ENCODE data around the gene REST.

The REST gene

DNA sequence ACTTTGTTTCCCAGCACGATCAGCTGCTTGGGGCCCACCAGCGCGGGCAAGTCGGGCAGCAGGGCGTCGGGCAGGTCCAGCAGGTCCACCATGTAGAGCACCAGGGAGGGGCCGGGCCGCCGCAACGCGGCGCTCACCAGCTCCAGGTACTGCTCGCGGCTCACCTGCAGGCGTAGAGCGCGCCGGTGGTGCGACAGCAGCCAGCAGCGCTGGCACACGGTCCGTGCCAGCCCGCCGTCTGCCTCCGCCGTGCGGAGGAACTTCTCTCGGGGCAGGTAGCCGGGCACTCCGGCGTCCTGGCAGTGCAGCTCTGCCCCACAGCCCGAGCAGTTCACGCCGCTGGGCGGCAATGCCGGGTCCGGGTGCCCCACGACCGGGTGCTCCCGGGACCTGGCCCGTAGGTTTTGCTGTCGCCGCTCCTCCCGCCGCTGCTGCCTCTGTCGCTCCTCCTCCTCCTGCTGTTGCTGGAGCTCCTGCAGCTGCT lies 69.2 kb downstream of the REST start:
- TF ChIP-seq POLR2A (IDR thresholded peaks at IDR 0.05; ENCODE audit: low read depth, low read length) = no peak
- FAIRE-seq (no peak), DNase-seq (ENCODE audit: insufficient read length, low spot score) (no peak)

DNA sequence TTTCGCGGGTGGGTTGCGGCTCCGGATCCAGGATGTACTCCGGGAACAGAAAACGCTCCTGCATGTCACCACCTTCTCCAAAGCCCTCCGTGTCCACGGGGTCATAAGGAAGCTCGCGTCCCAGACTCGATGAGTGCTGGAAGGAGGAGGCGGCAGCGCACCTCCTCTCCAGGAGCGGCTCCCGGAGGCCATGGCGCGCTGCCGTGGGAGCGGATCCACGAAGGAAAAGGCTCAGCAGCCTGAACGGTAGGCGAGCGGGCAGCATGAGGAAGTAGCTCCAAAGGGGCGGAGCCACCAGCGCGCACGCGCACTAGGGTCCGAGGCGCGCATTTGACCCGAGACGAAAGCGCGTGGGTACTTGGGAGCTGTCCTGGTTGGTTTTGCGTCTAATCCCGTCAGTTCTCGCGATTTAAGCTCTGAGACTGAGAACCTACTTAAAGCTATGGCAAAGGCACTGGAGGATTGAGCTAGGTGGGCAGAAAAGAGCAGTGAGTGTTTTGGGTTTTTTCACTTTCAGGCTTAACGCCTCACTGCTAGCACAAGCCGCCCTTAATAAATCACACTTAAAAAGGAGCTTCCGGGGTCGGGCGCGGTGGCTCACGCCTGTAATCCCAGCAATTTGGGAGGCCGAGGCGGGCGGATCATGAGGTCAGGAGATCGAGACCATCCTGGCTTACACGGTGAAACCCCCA lies 69.8 kb downstream of the REST start, which contains the start of gene NOA1:
NOA1 (minus strand) TSS at position 286 of the 692 bp plus-strand sequence; CDS start at position 265, 21 bp downstream.
- peak; percentile 94 for TF ChIP-seq POLR2A (IDR thresholded peaks at IDR 0.05; ENCODE audit: low read depth, low read length)
- peak; percentile 75 for DNase-seq (ENCODE audit: insufficient read length, low spot score)
- FAIRE-seq = peak; percentile 82

DNA sequence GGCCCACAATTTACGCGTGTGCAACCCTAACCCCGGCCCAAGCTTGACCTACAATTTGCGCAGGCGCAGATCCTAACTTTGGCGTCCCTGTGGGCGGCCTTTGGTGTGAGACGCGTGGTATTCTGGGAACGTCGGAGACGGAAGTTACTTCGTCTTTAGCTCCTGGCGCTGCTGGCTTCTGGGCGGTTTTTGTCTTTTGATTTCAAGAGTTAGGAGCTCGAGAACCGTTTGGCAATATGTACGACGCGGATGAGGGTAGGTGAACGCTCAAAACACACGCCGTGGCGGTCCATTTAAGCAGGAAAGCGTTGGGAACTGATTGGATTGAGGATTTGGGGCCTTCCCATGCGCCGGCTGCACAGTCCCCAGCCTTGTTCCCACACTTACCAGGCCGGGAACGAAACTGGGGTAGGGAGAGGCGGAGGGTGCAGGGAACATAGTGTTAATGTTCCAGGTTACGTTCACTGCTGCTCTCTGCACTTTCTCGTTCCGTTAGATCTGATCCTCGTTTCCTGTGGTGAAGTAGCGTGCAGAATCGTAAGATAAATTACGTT lies 71.1 kb downstream of the REST start, which contains the start of gene POLR2B:
POLR2B (plus strand) TSS at position 147 of the 554 bp plus-strand sequence; CDS start at position 237, 90 bp downstream.
- DNase-seq (ENCODE audit: insufficient read length, low spot score) = peak; percentile 64
- no peak for FAIRE-seq
- peak; percentile 75 for TF ChIP-seq POLR2A (IDR thresholded peaks at IDR 0.05; ENCODE audit: low read depth, low read length)

DNA sequence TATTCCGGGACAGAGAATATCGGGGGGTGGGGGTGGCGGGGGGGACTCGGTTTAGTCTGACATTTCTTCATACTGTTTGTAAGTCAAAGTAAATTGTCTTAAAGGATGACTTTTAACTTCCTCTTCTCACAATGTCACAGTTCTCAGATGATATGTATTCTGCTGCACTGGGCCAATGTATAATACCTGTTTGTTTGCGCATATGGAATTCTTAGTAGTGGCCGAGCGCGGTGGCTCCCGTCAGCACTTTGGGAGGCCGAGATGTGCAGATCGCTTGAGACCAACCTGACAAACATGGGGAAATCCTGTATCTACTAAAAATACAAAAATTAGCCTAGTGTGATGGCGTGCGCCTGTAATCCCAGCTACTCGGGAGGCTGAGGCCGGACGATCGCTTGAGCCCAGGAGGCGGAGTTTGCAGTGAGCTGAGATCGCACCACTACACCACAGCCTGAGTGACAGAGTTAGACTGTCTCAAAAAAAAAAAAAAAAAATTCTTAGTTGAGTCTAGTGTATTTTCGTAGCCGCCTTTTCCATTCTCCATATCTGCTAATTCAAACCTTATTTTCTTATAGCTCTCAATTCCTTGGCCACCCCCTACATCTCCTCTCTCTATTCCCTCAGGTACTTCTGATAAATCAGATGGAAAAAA lies 71.8 kb downstream of the REST start:
- TF ChIP-seq POLR2A (IDR thresholded peaks at IDR 0.05; ENCODE audit: low read depth, low read length) = no peak
- DNase-seq (ENCODE audit: insufficient read length, low spot score) (no peak), FAIRE-seq (no peak)

DNA sequence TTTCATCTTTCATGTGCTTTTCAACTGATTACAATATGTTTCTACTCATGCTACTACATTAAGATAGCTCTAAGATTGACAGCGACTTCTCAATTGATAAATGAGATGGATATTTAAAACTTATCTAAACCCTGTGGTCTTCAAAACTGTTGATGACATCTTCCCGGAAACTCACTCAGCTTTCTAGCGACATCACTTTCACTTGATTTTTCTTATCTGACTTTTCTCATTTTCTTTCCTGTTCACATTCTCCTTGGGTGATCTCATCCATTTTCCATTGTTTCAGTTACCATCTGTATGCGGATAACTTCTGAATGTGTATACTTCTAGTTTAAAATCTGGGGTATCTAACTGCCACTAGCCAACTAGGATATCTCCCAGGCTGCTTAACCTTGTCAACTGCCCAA lies 74.1 kb downstream of the REST start:
- no peak for DNase-seq (ENCODE audit: insufficient read length, low spot score)
- no peak for TF ChIP-seq POLR2A (IDR thresholded peaks at IDR 0.05; ENCODE audit: low read depth, low read length)
- no peak for FAIRE-seq

DNA sequence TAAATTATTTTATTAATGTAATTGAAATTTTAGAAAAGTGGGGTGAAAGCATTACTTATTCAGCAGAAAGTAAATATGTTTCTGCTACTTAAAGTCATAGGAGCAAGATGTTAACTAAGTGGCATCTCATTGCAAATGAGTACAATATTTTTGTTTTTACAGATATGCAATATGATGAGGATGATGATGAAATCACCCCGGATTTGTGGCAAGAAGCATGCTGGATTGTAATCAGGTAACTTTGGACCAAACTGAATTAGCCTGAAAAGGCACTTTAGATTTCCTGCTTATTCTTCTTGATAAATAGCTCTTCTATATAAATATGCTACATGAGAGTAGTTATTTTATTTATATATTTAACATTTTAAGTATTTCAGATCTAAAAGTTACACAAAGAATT lies 78.5 kb downstream of the REST start:
- FAIRE-seq (no peak), DNase-seq (ENCODE audit: insufficient read length, low spot score) (no peak)

DNA sequence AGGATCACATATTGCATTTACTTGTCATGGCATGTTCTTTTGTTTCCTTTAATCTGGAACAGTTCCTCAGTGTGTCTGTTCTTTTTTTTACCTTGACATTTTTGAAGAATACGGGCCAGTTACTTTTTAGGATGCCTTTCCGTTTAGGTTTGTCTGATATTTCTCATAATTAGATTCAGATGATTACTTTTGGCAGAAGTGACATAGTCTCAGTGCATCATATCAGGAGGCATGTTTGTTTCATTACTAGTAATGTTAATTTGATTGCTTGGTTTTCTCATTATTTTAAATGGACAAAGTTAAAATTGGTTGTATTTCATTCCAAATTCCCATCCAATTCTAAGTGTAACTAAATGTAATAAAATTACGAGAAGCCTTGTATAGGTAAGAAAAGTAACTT lies 79.3 kb downstream of the REST start:
- FAIRE-seq = no peak
- TF ChIP-seq POLR2A (IDR thresholded peaks at IDR 0.05; ENCODE audit: low read depth, low read length) = no peak
- no peak for DNase-seq (ENCODE audit: insufficient read length, low spot score)

More for the DNA sequence above, 78.5 kb downstream of the REST start:
- no peak for TF ChIP-seq POLR2A (IDR thresholded peaks at IDR 0.05; ENCODE audit: low read depth, low read length)

DNA sequence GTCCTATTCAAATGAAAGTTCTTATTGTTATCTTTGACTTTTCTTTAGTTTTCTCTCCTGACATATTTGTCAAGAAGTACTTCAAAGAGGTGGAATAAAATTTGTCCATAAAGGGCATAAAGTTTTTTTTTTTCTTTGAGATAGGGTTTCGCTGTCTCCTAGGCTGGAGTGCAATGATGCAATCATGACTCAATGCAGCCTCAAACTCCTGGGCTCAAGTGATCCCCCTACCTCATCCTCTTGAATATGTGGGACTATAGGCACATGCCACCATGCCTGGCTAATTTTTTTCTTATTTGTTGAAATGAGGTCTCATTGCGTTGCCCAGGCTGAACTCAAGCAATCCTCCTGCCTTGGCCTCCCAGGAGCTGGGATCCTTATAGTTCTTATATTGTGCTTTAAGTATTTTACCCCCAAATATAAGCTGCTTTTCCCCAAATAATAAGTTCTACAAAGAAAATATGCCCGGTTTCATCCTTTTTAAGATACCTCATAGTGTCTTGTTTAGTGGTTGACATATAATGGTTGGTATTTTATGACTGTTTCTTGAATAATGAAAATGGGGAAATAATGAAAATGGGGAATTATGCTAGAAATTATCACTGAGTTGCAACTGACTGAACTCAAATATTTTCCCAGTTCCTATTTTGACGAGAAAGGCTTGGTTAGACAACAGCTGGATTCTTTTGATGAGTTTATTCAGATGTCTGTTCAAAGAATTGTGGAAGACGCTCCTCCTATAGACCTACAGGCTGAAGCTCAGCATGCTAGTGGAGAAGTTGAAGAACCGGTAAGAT lies 82.6 kb downstream of the REST start:
- FAIRE-seq (no peak), DNase-seq (ENCODE audit: insufficient read length, low spot score) (no peak)
- TF ChIP-seq POLR2A (IDR thresholded peaks at IDR 0.05; ENCODE audit: low read depth, low read length) = no peak

DNA sequence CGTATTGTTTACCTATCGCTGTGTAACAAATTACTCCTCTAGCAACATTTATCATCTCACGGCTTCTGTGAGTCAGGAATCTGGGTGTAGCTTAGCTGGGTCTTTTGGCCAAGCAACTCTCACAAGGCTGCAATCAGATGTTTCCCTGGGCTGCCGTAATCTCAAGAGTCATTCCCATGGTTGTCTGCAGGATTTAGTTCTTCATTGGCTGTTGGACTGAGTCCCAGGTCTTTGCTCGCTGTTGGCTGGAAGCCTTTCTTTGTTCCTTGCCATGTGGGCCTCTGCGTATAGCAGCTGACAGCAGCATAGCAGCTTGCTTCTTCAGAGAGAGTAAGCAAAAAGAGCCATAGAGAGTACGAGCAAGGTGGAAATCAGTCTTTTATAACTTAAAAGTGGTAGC lies 87.8 kb downstream of the REST start:
- DNase-seq (ENCODE audit: insufficient read length, low spot score) = no peak
- FAIRE-seq = no peak
- TF ChIP-seq POLR2A (IDR thresholded peaks at IDR 0.05; ENCODE audit: low read depth, low read length) = no peak

DNA sequence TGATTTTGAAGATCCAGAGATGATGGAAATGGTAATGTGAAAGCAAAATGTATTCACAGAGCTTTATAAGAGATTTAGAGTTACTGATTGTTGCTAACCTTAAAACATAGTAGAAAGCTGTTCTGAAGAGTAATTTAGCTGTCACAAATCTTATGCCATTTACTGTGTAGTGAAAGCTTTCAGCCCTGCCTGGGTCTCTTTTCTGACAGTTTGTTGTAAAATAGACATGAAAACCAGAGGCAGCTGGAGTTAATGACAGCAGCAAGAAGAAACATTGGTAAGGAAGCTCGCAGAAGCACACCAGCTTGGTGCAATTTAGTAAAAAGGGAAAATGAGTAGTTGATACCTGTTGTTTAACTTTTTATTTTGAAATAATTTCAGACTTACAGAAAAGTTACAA lies 92.1 kb downstream of the REST start:
- FAIRE-seq = no peak
- TF ChIP-seq POLR2A (IDR thresholded peaks at IDR 0.05; ENCODE audit: low read depth, low read length) = no peak
- DNase-seq (ENCODE audit: insufficient read length, low spot score) = no peak

DNA sequence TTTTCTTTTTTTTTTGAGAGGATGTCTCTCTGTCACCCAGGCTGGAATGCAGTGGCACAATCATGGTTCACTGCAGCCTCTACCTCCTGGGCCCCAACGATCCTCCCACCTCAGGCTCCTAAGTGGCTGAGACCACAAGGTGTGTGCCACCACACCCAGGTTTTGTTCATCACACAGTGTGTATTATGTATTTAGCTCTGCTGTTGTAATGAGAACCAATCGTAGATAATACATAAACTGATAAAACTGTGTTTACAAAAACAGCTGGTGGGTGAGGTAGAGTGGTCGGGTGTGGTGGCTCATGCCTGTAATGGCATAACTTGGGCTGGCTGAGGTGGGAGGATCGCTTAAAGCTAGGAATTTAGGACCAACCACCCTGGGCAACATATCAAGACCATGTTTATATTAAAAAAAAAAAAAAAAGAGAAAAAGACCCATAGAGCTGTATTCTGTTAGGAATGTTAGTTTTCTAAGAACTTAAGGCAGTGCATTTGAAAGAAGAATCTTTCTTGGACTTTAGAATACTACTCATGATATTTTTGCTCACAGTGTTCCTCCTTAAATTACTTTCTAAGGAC lies 105.9 kb downstream of the REST start:
- no peak for FAIRE-seq
- no peak for TF ChIP-seq POLR2A (IDR thresholded peaks at IDR 0.05; ENCODE audit: low read depth, low read length)
- DNase-seq (ENCODE audit: insufficient read length, low spot score) = no peak
